OCI-M2 (cell line): ENCODE data around the gene MRPS15.
"Not testable (repeated sequence)": the region's sequence is repeated elsewhere in the genome, so short reads cannot be mapped to it uniquely, and the experiment has no call there.

Source experiments
- DNase-seq: peaks from one replicate; lab custom pipeline; 2025; ENCODE audit not compliant: unreplicated experiment; lab: John Stamatoyannopoulos, UW

The MRPS15 gene

GRCh38 chr1:36484099-36484498 is 19.9 kb upstream of the MRPS15 start:
- no peak for DNase-seq

GRCh38 chr1:36482724-36483388 is 18.7 kb upstream of the MRPS15 start, which contains the start of gene CSF3R:
TSS of gene CSF3R (minus strand) at chr1:36482913. CDS start at chr1:36479496, 3,417 bp downstream.
- DNase-seq: no peak

- DNase-seq: no peak
Observed at GRCh38 chr1:36481771-36482723, 17.9 kb upstream of the MRPS15 start.

- no peak for DNase-seq
Observed at GRCh38 chr1:36481091-36481490, 16.9 kb upstream of the MRPS15 start.

- DNase-seq: no peak
Observed at GRCh38 chr1:36480161-36480560, 16.0 kb upstream of the MRPS15 start.

GRCh38 chr1:36479505-36480051 is 15.4 kb upstream of the MRPS15 start:
- DNase-seq: no peak

- DNase-seq: not testable (repeated sequence)
Observed at GRCh38 chr1:36477615-36478014, 13.4 kb upstream of the MRPS15 start.

GRCh38 chr1:36476945-36477344 is 12.8 kb upstream of the MRPS15 start:
- no peak for DNase-seq

- no peak for DNase-seq
Observed at GRCh38 chr1:36475910-36476604, 11.9 kb upstream of the MRPS15 start.

- DNase-seq: no peak
Observed at GRCh38 chr1:36475341-36475740, 11.2 kb upstream of the MRPS15 start.

GRCh38 chr1:36472656-36473055 is 8.5 kb upstream of the MRPS15 start:
- DNase-seq: no peak

- DNase-seq: no peak
Observed at GRCh38 chr1:36471830-36472641, 7.9 kb upstream of the MRPS15 start.

- DNase-seq: no peak
Observed at GRCh38 chr1:36469163-36469562, 5.0 kb upstream of the MRPS15 start.

GRCh38 chr1:36467700-36468455 is 3.7 kb upstream of the MRPS15 start:
- no peak for DNase-seq

- no peak for DNase-seq
Observed at GRCh38 chr1:36467027-36467410, 2.8 kb upstream of the MRPS15 start.

GRCh38 chr1:36466370-36467026 is 2.3 kb upstream of the MRPS15 start:
- no peak for DNase-seq

GRCh38 chr1:36465731-36466369 is 1.7 kb upstream of the MRPS15 start:
- DNase-seq: no peak

GRCh38 chr1:36464605-36465393 is 615 bp upstream of the MRPS15 start:
- DNase-seq: no peak
